ENCODE measurements around the gene TP53INP2.
"Not testable (repeated sequence)": the region's sequence is repeated elsewhere in the genome, so short reads cannot be mapped to it uniquely, and the experiment has no call there.

TP53INP2 gene

GRCh38 chr20:34722560-34722959, 18.4 kb downstream of the TP53INP2 start:
- not testable (repeated sequence) for DNase-seq (ENCODE audit: low read depth)

GRCh38 chr20:34724172-34724571, 20.0 kb downstream of the TP53INP2 start:
- no peak for DNase-seq (ENCODE audit: low read depth)

GRCh38 chr20:34729416-34729815, 25.3 kb downstream of the TP53INP2 start:
- DNase-seq (ENCODE audit: low read depth): no peak

- no peak for DNase-seq (ENCODE audit: low read depth)
These were observed 28.4 kb downstream of the TP53INP2 start for GRCh38 chr20:34732523-34732922.

- no peak for DNase-seq (ENCODE audit: low read depth)
These were observed 32.1 kb downstream of the TP53INP2 start for GRCh38 chr20:34736106-34736735.

- no peak for DNase-seq (ENCODE audit: low read depth)
These were observed 38.9 kb downstream of the TP53INP2 start for GRCh38 chr20:34743039-34743438.

GRCh38 chr20:34744340-34744739, 40.2 kb downstream of the TP53INP2 start:
- no peak for DNase-seq (ENCODE audit: low read depth)

GRCh38 chr20:34744847-34745246, 40.7 kb downstream of the TP53INP2 start:
- DNase-seq (ENCODE audit: low read depth): no peak

- no peak for DNase-seq (ENCODE audit: low read depth)
These were observed 42.5 kb downstream of the TP53INP2 start for GRCh38 chr20:34746674-34747073.

GRCh38 chr20:34747479-34747878, 43.3 kb downstream of the TP53INP2 start:
- no peak for DNase-seq (ENCODE audit: low read depth)

GRCh38 chr20:34748709-34749108, 44.6 kb downstream of the TP53INP2 start:
- no peak for DNase-seq (ENCODE audit: low read depth)

- DNase-seq (ENCODE audit: low read depth): no peak
These were observed 46.3 kb downstream of the TP53INP2 start for GRCh38 chr20:34750484-34750883.

GRCh38 chr20:34751453-34751852, 47.3 kb downstream of the TP53INP2 start:
- no peak for DNase-seq (ENCODE audit: low read depth)

- no peak for DNase-seq (ENCODE audit: low read depth)
These were observed 49.7 kb downstream of the TP53INP2 start for GRCh38 chr20:34753706-34754461.

GRCh38 chr20:34754611-34755010, 50.5 kb downstream of the TP53INP2 start:
- no peak for DNase-seq (ENCODE audit: low read depth)

- DNase-seq (ENCODE audit: low read depth): no peak
These were observed 51.2 kb downstream of the TP53INP2 start for GRCh38 chr20:34755367-34755766.

GRCh38 chr20:34762031-34762555, 57.9 kb downstream of the TP53INP2 start:
- DNase-seq (ENCODE audit: low read depth): no peak

All from HS-27A (cell line).